ENCODE results near the gene HSD17B14. TPM values are rescaled to one million over a fixed set of nuclear protein-coding genes. Genes with fewer than 3 reads are reported as not detected.
A peak's percentile ranks its signal among the peaks of the same experiment; 100 is the strongest.

Gene HSD17B14
- total and polyA plus RNA-seq, 2 of the 13 experiments (the other 11 are each of a cell fraction or from before 2014, with no cell fraction given) = 0.58 to 1.2 TPM

DNA sequence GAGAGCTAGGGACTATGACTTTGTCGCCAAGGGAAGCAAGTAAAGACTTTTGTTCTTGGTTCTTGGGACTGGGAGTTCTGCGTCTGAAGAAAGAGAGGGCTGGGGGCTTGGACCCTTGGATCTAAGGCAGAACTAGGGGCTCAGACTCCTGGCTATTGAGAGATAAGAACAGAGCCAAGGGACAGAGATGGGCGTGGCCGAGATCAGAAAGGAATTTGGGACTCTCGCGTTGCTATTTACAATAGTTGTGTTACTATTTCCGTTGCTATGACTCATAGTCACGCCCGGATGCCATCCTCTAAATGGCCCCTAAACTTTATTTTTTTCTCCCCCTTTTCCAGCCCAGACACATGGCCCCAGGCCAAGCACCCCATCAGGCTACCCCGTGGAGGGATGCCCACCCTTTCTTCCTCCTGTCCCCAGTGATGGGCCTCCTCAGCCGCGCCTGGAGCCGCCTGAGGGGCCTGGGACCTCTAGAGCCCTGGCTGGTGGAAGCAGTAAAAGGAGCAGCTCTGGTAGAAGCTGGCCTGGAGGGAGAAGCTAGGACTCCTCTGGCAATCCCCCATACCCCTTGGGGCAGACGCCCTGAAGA, 36.7 kb upstream of the HSD17B14 start (continued):
- TF ChIP-seq RARA (CRISPR knock-in tag; IDR thresholded peaks at IDR 0.05) (no peak), HNRNPH1 (optimal IDR thresholded peaks at IDR 0.05; ENCODE audit: low read depth, low read length) (no peak), KDM6A (CRISPR knock-in tag; IDR thresholded peaks at IDR 0.05; ENCODE audit: low read depth) (no peak), ATM (IDR thresholded peaks at IDR 0.05; ENCODE audit: borderline replicate concordance) (no peak), HNRNPL (IDR thresholded peaks at IDR 0.05; ENCODE audit: low read depth, low read length) (no peak), LCORL (IDR thresholded peaks at IDR 0.05) (no peak), LCORL (CRISPR knock-in tag; IDR thresholded peaks at IDR 0.05) (no peak), ZNF160 (CRISPR knock-in tag; IDR thresholded peaks at IDR 0.05) (0 out of 2 replicates have a peak, but pooled peaks have one; percentile 9), HNF1B (CRISPR knock-in tag; IDR thresholded peaks at IDR 0.05) (no peak), ZNF414 (CRISPR knock-in tag; IDR thresholded peaks at IDR 0.05) (0 out of 2 replicates have a peak, but pooled peaks have one; percentile 14), ZNF180 (CRISPR knock-in tag; IDR thresholded peaks at IDR 0.05; ENCODE audit: borderline replicate concordance, low read depth) (no peak), TCF7 (IDR thresholded peaks at IDR 0.05; ENCODE audit: low read depth) (no peak), RCOR2 (CRISPR knock-in tag; IDR thresholded peaks at IDR 0.05) (0 out of 2 replicates have a peak, but pooled peaks have one; percentile 20), ZZZ3 (CRISPR knock-in tag; IDR thresholded peaks at IDR 0.05; ENCODE audit: borderline replicate concordance) (no peak), ELF4 (CRISPR knock-in tag; IDR thresholded peaks at IDR 0.05; ENCODE audit: borderline replicate concordance) (no peak), TEAD3 (CRISPR knock-in tag; optimal IDR thresholded peaks at IDR 0.05; ENCODE audit: borderline replicate concordance) (peak; percentile 88), ZNF224 (CRISPR knock-in tag; IDR thresholded peaks at IDR 0.05) (no peak), ZNF569 (CRISPR knock-in tag; IDR thresholded peaks at IDR 0.05; ENCODE audit: borderline replicate concordance) (no peak), ZNF749 (CRISPR knock-in tag; IDR thresholded peaks at IDR 0.05; ENCODE audit: borderline replicate concordance) (no peak), ZBTB20 (CRISPR knock-in tag; IDR thresholded peaks at IDR 0.05; ENCODE audit: borderline replicate concordance, low read depth) (no peak), CBX5 (CRISPR knock-in tag; IDR thresholded peaks at IDR 0.05; ENCODE audit: borderline replicate concordance) (no peak), MTA3 (CRISPR knock-in tag; IDR thresholded peaks at IDR 0.05) (no peak), EZH2 (conservative IDR thresholded peaks at IDR 0.05; ENCODE audit: low read depth, low read length) (no peak)
- TF ChIP-seq, protein P1, sequence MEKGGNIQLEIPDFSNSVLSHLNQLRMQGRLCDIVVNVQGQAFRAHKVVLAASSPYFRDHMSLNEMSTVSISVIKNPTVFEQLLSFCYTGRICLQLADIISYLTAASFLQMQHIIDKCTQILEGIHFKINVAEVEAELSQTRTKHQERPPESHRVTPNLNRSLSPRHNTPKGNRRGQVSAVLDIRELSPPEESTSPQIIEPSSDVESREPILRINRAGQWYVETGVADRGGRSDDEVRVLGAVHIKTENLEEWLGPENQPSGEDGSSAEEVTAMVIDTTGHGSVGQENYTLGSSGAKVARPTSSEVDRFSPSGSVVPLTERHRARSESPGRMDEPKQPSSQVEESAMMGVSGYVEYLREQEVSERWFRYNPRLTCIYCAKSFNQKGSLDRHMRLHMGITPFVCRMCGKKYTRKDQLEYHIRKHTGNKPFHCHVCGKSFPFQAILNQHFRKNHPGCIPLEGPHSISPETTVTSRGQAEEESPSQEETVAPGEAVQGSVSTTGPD (CRISPR knock-in tag; IDR thresholded peaks at IDR 0.05) = no peak
- TF ChIP-seq, protein P2, sequence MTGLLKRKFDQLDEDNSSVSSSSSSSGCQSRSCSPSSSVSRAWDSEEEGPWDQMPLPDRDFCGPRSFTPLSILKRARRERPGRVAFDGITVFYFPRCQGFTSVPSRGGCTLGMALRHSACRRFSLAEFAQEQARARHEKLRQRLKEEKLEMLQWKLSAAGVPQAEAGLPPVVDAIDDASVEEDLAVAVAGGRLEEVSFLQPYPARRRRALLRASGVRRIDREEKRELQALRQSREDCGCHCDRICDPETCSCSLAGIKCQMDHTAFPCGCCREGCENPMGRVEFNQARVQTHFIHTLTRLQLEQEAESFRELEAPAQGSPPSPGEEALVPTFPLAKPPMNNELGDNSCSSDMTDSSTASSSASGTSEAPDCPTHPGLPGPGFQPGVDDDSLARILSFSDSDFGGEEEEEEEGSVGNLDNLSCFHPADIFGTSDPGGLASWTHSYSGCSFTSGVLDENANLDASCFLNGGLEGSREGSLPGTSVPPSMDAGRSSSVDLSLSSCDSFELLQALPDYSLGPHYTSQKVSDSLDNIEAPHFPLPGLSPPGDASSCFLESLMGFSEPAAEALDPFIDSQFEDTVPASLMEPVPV (CRISPR knock-in tag; IDR thresholded peaks at IDR 0.05) = no peak
- TF ChIP-seq, protein P3, sequence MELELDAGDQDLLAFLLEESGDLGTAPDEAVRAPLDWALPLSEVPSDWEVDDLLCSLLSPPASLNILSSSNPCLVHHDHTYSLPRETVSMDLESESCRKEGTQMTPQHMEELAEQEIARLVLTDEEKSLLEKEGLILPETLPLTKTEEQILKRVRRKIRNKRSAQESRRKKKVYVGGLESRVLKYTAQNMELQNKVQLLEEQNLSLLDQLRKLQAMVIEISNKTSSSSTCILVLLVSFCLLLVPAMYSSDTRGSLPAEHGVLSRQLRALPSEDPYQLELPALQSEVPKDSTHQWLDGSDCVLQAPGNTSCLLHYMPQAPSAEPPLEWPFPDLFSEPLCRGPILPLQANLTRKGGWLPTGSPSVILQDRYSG (CRISPR knock-in tag; IDR thresholded peaks at IDR 0.05) = no peak

Measured in HepG2 (cell line).